ENCODE results near the gene BMERB1.

BMERB1 gene

GRCh38 chr16:15547768-15548096 lies 113.3 kb downstream of the BMERB1 start:
- TF ChIP-seq CTCF (IDR thresholded peaks at IDR 0.05; ENCODE audit: low read depth, low read length) = no peak

GRCh38 chr16:15548482-15548891 lies 114.1 kb downstream of the BMERB1 start:
- no peak for TF ChIP-seq CTCF (IDR thresholded peaks at IDR 0.05; ENCODE audit: low read depth, low read length)
- no peak overlapping the region for H3K4me3 ChIP-seq (replicated peaks in 1 of 2; ENCODE audit: low read depth in 2 of 2, low read length in 2 of 2)
- DNase-seq (ENCODE audit: low read depth in 2 of 2) = no peak

More at GRCh38 chr16:15547768-15548096, 113.3 kb downstream of the BMERB1 start:
- no peak overlapping the region for H3K4me3 ChIP-seq (replicated peaks in 1 of 2; ENCODE audit: low read depth in 2 of 2, low read length in 2 of 2)
- DNase-seq (ENCODE audit: low read depth in 2 of 2) = no peak

GRCh38 chr16:15552507-15552906 lies 118.1 kb downstream of the BMERB1 start:
- DNase-seq (ENCODE audit: low read depth in 2 of 2) = no peak
- no peak for TF ChIP-seq CTCF (IDR thresholded peaks at IDR 0.05; ENCODE audit: low read depth, low read length)
- no peak overlapping the region for H3K4me3 ChIP-seq (replicated peaks in 1 of 2; ENCODE audit: low read depth in 2 of 2, low read length in 2 of 2)

GRCh38 chr16:15553313-15554088 lies 119.1 kb downstream of the BMERB1 start:
- H3K4me3 ChIP-seq (replicated peaks in 1 of 2; ENCODE audit: low read depth in 2 of 2, low read length in 2 of 2) = no peak overlapping the region
- DNase-seq (ENCODE audit: low read depth in 2 of 2) = peak in 1 of 2 donors; percentile 22
- no peak for TF ChIP-seq CTCF (IDR thresholded peaks at IDR 0.05; ENCODE audit: low read depth, low read length)

GRCh38 chr16:15556130-15556529 lies 121.7 kb downstream of the BMERB1 start:
- no peak for DNase-seq (ENCODE audit: low read depth in 2 of 2)
- no peak overlapping the region for H3K4me3 ChIP-seq (replicated peaks in 1 of 2; ENCODE audit: low read depth in 2 of 2, low read length in 2 of 2)
- no peak for TF ChIP-seq CTCF (IDR thresholded peaks at IDR 0.05; ENCODE audit: low read depth, low read length)

- no peak overlapping the region for H3K4me3 ChIP-seq (replicated peaks in 1 of 2; ENCODE audit: low read depth in 2 of 2, low read length in 2 of 2)
- no peak for DNase-seq (ENCODE audit: low read depth in 2 of 2)
- no peak for TF ChIP-seq CTCF (IDR thresholded peaks at IDR 0.05; ENCODE audit: low read depth, low read length)
These were observed 122.9 kb downstream of the BMERB1 start for GRCh38 chr16:15557258-15557657.

GRCh38 chr16:15559176-15559575 lies 124.8 kb downstream of the BMERB1 start:
- no peak overlapping the region for H3K4me3 ChIP-seq (replicated peaks in 1 of 2; ENCODE audit: low read depth in 2 of 2, low read length in 2 of 2)
- no peak for DNase-seq (ENCODE audit: low read depth in 2 of 2)
- TF ChIP-seq CTCF (IDR thresholded peaks at IDR 0.05; ENCODE audit: low read depth, low read length) = no peak

Measured in cardiac fibroblast (primary cell).